ENCODE results near the gene TNFRSF13B.
"Not testable (repeated sequence)": the region's sequence is repeated elsewhere in the genome, so short reads cannot be mapped to it uniquely, and the experiment has no call there.

TNFRSF13B gene

DNA sequence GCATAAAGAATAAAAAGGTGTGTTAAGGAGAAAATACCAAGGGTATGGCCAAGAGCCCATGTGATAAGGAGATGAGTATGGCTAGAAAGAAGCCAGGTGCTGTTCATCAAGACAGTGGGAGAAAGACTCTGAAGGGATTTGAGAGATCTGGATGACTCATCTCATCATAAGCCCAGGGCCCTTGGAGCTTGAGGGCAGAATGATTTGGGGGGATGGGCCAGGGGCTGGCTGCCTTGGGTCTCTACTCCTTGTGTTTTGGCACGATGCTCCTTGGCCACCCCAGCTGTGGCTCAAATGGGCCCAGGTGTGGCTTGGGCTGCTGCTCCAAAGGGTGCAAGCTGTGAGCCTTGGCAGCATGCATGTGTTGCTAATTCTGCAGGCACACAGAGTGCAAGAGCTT lies 14.5 kb upstream of the TNFRSF13B start:
- DNase-seq (ENCODE audit: low spot score): no peak

GRCh38 chr17:16981928-16982327 lies 10.0 kb upstream of the TNFRSF13B start:
- no peak for DNase-seq (ENCODE audit: low spot score)

GRCh38 chr17:16980813-16981731 lies 9.2 kb upstream of the TNFRSF13B start:
- no peak for DNase-seq (ENCODE audit: low spot score)

DNA sequence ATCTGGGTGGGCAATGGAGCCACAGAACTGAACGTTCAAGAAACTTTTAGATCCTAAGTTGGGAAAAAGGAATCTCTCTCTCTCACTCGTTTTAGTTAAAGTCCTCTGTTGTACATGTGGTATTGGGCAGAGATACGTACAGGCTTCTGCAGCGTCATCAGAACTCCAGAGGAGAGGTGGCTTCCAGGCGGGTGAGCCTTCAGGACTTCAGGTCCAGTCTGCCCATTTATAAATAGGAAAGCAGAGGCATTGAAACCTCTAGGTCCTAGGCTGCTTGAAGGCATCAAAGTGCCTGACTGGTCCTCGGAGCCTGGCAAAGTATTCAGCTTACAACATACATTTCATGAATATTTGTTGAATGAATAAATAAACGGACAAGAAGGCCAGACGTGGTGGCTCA lies 8.1 kb upstream of the TNFRSF13B start:
- no peak for DNase-seq (ENCODE audit: low spot score)

DNA sequence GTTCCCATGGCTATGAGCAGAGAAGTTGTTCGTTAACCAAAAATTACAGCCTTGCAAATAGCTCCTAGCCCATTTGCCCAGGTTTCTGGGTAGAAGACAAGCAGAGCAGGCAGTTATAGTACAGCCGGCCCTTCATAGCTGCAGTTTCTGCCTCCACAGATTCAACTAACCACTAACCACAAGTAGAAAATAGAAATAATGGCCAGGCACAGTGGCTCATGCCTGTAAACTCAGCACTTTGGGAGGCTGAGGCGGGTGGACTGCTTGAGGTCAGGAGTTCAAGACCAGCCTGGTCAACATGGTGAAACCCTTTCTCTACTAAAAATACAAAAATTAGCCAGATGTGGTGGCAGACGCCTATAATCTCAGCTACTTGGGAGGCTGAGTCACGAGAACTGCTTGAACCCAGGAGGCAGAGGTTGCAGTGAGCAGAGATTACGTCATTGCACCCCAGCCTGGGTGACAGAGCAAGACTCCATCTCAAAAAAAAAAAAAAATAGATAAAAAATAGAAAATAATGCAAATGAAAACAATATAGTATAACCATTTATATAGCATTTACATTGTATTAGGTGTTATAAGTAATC lies 7.4 kb upstream of the TNFRSF13B start:
- not testable (repeated sequence) for DNase-seq (ENCODE audit: low spot score)

GRCh38 chr17:16977932-16978331 lies 6.0 kb upstream of the TNFRSF13B start:
- no peak for DNase-seq (ENCODE audit: low spot score)

- no peak for DNase-seq (ENCODE audit: low spot score)
These were observed 5.0 kb upstream of the TNFRSF13B start for GRCh38 chr17:16976725-16977550.

- no peak for DNase-seq (ENCODE audit: low spot score)
These were observed 4.1 kb upstream of the TNFRSF13B start for GRCh38 chr17:16975744-16976625.

- no peak for DNase-seq (ENCODE audit: low spot score)
These were observed 3.3 kb upstream of the TNFRSF13B start for GRCh38 chr17:16975277-16975651.

DNA sequence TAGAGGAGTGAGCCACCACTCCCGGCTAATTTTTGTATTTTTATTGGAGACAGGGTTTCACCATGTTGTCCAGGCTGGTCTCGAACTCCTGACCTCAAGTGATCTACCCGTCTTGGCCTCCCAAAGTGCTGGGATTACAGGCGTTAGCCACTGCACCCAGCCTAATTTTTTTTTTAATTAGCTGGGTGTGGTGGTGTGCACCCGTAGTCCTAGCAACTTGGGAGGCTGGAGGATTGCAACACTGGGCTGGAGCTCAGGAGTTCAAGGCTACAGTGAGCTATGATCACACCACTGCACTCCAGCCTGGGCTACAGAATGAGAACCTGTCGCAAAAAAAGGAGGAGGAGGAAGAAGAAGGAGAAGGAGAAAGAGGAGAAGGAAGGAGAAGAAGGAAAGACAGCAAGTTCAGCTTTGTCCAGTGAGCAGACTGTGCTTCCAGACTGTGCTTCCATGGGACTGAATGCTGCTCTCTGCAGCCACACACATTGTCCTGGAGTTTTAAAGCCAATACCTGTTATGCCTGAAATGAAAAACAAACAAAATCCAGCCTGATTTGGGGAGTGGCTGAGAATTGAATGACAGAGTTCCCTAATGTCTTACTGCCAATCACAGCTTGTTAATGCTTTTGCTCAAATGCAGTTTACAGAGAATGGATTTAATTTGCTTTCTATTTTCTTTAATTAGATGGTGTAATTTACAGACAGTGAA lies 2.8 kb upstream of the TNFRSF13B start:
- DNase-seq (ENCODE audit: low spot score): no peak

DNA sequence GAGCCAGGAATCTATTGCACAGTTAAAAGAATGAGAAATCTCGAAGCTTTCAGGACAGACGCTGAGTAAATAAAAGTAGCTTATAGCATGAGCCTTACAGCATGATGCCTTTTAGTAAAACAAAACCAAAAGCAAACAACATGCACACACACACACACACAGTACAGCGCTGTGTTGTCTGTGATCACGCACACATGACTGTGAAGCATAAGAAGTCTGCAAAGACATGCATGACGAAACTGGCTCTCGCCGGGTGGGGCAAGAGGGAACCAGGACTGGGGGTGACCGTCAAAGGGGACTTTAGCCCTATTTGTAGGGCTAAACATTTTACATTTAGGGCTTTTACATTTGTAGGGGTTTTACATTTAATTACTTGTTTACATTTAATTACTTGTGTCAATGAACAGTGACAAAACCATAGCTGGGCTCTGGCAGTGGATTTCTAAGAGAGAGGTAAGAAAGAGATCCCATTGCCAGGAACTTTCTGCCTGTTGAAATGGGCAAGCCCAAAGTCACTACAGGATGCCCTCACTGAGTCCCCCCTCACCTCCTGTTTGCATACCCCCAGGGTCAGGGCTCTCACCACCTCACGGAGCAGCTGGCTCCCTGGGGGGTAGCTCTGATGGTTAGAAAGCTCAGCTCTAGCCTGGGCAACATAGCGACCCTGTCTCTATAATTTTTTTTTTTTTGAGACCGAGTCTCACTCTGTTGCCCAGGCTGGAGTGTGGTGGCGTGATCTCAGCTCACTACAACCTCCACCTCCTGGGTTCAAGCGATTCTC lies 2.0 kb upstream of the TNFRSF13B start:
- no peak for DNase-seq (ENCODE audit: low spot score)

DNA sequence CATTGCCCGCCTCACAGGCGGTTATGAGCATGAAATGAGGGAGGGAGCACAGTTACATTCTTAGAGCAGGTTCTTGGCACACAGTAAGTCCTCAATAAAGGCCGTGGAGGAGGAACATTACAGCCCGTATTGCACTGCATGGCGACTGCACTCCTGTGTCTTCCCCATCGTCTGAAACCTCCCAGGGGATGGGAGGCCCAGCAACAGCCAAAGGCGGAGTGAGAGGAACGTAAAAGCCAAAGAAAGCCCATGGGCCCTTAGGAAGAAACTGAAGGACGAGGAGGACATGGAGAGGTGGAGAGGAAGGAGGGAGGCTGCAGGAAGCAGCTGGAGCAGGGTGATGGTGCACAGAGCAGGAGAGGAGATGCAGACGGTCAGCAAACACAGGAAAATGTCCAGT lies 1.1 kb upstream of the TNFRSF13B start:
- DNase-seq (ENCODE audit: low spot score): not testable (repeated sequence)

DNA sequence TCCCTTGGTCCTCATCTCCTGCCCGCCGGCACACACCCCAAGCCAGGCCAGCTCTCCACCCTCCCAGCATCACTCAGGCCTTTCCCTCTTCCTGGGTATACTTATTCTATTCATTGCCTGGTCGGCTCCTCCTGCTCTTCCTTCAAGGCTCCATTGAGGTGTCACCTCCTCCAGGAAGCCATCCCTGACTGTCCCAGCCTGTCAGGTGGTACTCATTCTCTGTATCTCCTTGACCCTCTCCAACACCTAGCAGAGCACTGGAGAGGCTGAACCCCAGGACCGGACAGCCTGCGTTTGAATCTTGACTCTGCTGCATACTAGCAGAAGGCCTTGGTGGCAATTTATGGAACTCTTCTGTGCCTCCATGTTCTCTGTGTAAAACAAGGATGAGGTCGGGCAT lies 428 bp upstream of the TNFRSF13B start:
- no peak for DNase-seq (ENCODE audit: low spot score)

DNA sequence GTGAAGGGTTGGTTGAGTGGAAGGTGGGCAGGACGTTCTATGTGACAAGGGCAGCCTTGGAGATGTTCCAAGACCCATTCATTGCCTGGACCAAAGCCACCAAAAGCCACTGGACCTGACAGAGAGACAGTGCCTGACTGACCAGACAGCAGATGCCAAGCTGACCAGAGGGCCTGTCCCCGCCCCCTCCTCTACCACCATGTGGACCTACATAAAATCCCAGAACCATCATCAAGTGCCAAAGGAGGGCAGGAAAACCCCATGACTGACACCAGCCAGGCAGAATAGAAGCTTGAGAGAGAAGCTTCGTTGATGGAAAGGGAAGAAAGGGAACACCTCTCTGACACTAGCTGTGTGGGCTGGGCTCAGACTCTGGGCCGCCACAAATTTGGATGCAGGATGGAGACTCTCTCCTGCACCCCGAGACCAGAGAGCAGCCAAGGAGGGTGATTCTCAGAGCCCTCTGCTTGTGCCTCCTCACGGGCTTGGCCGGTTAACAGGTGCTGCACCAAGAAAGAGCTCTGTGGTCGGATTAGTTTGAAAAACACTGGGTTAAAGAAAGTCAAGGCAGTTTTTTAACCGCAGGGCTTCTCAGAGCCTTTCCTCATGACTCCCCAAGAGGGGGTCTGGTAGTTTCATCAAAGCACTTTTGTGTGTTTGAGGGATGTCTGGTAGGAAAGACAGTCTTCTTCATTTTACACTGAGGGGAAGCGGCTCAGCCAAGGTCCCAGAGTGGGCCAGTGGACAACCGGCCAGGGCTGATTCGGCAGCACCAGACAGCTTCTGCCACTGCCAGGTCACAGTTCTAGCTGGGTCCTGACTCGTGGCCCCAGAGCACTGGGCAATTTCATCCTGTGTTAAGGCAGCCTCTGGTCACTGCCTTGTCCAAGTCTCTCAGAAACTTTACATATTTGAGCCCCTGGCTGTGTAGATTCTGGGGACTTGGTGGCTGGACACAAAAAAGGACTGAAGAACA lies 1.7 kb downstream of the TNFRSF13B start:
- no peak for DNase-seq (ENCODE audit: low spot score)

DNA sequence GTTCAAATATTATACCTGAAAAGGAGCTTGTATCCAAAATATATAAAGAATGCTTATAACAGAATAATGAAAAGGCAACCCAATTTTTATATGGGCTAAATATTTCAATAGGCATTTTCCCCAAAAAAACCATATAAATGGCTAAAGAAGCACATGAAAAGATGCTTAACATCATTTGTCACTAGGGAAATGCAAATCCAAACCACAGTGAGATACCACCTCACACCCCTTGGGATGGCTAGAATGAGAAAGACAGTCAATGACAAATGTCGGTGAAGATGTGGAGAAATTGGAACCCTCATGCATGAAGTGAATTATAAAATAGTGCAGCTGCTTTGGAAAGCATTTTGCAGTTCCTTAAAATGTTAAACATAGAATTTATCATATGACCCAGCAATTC lies 3.1 kb downstream of the TNFRSF13B start:
- no peak for DNase-seq (ENCODE audit: low spot score)

DNA sequence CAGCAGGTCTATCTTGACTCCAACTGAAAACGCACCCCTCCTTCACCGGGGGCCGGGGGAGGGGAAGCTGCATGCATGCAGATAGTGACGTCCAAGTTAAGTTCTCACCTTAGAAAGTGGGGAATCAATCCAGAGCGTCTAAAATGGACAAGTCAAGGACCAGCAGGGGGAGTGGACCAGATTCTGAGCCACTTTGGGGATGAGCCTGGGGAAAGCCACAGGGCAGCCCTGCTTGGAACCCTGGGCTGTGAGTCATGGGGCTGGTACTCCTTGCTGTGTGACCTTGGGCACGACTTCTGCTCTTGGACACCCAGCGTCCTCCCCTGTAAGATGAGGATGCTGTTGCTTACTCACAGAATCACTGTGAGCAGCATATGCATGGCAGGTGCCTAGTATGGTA lies 9.1 kb downstream of the TNFRSF13B start:
- no peak for DNase-seq (ENCODE audit: low spot score)

DNA sequence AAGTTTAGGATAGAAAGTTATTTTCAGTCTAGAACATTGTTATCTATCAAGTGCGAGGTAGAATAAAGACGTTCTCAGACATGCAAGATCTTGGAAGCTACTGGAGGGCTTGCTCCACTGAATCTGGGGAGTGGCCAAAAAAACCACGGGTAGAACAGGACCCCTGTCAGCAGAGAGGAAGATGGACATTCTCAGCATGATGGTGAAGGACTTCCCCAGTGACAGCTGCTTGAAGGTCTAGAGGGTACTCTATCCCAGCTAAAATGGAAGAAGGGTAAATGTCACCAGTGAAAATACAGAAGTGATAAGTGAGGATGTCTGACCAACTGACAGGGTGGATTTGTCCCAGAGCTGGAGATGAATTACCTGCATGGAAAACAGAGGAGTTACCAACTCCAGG lies 10.1 kb downstream of the TNFRSF13B start:
- DNase-seq (ENCODE audit: low spot score): no peak

DNA sequence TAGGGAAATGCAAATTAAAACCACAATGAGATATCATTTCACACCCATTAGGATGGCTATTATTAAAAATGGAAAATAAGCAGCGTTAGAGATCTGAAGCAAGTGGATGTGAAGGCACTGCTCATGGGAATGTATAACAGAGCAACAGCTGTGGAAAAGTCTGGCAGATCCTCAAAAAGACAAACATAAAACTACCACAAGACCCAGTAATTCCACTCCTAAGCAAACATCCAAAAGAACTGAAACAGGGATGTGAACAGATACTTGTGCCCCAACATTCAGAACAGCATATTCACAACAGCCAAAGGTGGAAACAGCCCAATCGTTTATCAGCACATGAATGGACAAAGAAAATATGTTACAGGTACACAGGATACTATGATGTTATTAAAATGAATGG lies 10.9 kb downstream of the TNFRSF13B start:
- DNase-seq (ENCODE audit: low spot score): not testable (repeated sequence)

DNA sequence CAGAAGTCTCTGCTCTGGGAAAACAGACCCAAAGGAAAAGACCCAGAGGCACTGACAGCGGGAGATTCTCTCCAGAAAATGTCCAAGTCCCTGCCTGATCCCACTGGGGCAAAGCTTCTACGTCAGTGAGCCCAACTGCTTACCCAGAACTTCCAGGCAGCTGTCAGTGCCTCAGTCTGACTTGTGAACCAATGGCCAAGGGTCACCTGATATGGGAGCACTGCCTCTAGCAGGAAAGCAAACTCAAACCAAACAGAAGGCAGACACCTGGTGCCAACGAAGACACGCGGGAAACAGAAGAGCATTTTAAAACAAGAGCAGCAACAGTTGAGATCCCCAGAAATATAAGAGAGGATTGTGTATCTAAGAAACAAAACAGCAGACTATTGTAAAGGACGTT lies 16.9 kb downstream of the TNFRSF13B start:
- not testable (repeated sequence) for DNase-seq (ENCODE audit: low spot score)
